GM12892 (cell line): ENCODE measurements around the gene FEV.

Experiments used
- POLR2A ChIP-seq: IDR thresholded peaks from 2 replicates; pipeline ENCODE4 v1.6.1; 2011; ENCODE audit warnings: low read depth, low read length, control low read depth
- TAF1 ChIP-seq: IDR thresholded peaks from 2 replicates; pipeline ENCODE4 v1.6.1; 2011; ENCODE audit warnings: low read depth, mild to moderate bottlenecking, control low read depth, low read length, borderline replicate concordance

DNA sequence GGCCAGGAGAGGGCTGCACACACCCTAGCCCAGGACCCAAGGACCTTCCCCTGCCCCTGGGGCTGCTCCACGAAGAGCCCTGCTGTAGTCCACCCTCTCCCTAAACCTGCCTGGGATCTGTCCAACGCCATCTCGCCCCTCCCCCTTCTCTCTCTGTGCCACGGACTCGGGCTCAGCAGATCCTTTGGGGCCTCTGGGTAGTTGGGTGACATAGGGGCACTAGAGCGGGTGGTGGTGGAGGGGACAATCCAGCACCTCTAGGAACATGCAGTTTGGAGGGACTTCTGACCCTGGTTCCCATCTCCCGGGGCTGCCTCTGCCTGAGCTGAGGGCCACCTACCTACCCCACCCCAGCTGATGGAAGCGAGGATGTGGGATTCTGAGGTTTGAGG, 15.6 kb upstream of the FEV start:
- TF ChIP-seq TAF1 (no peak), POLR2A (no peak)
